Kidney capillary endothelial cell (primary cell): ENCODE results near the gene STMND1.
"Not testable (repeated sequence)": the region's sequence is repeated elsewhere in the genome, so short reads cannot be mapped to it uniquely, and the experiment has no call there.

Experiments used
- DNase-seq: peaks from one replicate; pipeline ENCODE4 v3.0.0-alpha.2; 2018; ENCODE audit warnings: low spot score

The STMND1 gene

DNA sequence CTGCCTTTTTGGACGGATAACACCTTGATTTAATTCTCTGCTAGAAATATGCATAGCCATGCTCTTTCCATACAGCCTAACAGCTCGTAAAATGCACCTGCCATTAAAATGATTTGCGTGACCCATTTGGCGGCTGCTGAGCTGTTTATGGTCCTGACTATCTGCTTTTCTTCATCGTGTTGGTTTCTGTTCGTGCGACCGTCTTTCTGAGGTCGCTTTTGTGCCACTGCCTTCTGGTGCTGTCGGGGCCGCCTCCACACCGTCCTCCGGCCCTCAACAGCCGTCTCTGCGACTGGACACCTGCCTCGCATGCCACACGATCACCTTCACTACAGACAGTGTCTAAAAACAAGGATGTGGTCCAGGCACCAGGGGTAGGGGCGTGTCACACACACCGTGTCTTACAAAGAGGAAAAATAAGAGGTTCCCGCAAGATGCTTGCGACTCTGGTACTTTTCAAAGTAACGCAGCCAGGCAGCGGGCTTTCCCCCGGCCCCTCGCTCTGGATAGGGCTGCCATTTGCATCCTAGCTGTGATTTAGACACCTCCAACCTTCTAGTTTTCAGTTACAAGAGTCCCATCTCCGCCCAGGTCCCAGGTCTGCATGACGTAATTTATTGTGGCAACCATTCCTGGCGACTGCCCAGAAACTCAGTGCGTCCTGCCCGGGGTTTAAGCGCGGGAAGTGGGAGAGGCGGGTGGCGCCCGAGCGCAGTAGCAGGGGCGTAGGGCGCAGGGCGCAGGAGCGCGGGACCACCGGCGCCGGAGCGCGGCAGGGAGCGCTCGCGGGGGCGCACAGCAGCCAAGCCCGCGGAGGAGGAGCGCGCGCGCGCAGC lies at the start of gene STMND1:
TSS of gene STMND1 (plus strand) at position 629 of the 836 bp plus-strand sequence. CDS start 208 bp downstream, outside the sequence.
- DNase-seq = no peak

DNA sequence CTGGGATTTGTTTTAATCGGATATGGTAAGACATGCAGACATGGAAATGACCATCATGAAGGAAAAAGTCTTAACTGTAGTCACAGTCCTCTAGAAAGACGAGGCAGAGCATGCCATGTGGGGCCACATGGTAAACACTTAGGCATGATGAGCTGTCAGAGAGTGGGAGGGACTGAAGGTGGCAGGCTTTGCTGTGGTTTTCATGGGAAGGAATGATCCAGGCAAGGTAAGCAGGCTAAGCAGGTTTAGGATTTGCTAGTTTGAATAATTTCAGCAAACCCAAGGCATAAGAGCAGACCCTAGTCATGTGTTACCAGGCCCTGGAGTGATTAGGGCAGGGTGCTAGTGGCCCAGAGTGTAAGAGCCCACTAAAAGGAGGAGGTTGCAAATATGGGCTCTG lies 47.2 kb upstream of the STMND1 start:
- no peak for DNase-seq

- DNase-seq = no peak
These were observed 44.5 kb upstream of the STMND1 start for GRCh38 chr6:17057322-17057721.

DNA sequence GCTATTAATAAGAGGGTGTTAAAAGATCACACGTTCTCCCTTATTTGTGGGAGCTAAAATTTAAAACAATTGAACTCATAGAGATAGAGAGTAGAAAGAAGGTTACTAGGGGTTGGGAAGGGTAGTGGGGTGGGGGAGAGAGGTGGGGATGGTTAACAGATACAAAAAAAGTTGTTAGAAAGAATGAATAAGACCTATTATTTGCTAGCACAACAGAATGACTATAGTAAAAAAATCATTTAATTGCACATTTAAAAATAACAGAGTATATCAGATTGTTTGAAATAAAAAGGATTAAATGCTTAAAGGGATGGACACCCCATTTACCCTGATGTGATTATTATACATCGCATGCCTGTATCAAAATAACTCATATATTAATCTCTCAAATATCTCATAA lies 43.3 kb upstream of the STMND1 start:
- DNase-seq = no peak

- no peak for DNase-seq
These were observed 42.8 kb upstream of the STMND1 start for GRCh38 chr6:17059022-17059421.

- no peak for DNase-seq
These were observed 42.0 kb upstream of the STMND1 start for GRCh38 chr6:17059850-17060249.

DNA sequence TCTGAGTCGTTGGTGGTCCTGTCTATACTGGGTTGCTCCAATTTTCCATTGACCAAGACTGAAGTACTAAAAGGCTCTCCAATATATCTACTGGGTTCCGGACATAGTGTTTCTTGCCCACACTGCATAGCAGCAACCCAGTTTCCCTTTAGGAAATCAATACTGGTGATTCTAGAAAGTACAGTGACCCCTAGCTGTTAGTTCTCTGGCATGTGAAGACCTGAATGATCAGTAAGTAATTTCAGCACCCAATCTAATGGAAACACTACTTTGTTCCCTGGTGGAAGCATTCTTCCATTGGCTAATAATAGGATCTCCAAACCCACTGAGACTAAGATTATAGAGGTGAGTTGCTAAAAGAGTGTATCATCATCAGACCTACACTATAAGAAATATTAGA lies 40.8 kb upstream of the STMND1 start:
- DNase-seq = no peak

DNA sequence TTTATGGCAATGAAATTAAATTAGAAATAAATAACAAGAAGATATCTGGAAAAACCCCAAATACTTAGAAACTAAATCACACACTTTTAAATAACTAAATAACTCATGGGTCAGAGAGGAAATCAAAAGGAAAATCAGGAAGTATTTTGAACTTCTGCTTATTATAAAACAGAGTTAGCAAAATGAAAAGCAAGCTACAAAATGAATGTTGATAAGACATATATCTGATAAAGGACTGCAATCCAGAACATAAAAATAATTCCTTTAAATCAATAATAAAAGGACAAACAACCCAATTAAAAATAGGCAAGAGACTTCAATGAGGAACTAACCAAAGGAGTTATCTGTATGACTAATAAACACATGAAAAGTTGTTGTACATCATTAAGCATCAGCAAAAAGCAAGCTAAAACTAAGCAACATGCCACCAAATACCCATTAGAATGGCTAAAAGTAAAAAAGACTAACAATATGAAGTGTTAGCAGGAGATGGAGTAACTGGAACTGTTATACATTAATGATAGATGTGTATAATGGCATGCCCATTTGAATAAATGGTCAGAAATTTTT lies 38.9 kb upstream of the STMND1 start:
- DNase-seq = no peak

- DNase-seq = no peak
These were observed 36.9 kb upstream of the STMND1 start for GRCh38 chr6:17064975-17065374.

DNA sequence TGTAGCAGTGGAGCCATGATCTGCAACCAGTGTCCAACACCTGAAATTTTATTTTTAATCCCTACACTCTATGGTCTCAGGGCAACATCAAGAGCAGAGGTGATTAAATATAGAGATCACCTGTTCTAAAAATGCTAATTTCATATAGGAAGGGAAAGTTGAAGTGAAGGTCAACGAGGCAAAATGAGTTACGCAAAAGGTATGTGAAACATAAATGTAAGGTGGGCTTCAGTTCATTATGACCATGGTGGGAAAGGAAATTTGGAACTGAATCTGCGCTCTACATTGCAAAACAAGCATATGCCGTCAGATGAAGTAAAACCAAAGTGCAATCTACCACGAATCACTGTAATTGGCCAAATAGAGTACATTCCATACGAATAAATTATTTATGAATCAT lies 35.2 kb upstream of the STMND1 start:
- DNase-seq = no peak

GRCh38 chr6:17068972-17069371 lies 32.9 kb upstream of the STMND1 start:
- DNase-seq = not testable (repeated sequence)

GRCh38 chr6:17070400-17070799 lies 31.4 kb upstream of the STMND1 start:
- not testable (repeated sequence) for DNase-seq

DNA sequence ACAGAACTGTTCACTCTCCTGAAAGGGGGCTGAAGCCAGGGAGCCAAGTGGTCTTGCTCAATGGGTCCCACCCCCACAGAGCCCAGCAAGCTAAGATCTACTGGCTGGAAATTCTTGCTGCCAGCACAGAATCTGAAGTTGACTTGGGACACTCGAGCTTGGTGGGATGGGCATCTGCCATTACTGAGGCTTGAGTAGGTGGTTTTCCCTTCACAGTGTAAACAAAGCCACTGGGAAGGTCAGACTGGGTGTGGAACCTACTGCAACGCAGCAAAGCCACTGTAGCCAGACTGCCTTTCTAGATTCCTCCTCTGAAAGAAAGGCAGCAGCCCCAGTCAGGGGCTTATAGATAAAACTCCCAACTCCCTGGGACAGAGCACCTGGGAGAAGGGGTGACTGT lies 28.3 kb upstream of the STMND1 start:
- not testable (repeated sequence) for DNase-seq

GRCh38 chr6:17081273-17081672 lies 20.6 kb upstream of the STMND1 start:
- DNase-seq = no peak

GRCh38 chr6:17081860-17082508 lies 19.9 kb upstream of the STMND1 start:
- DNase-seq = no peak

DNA sequence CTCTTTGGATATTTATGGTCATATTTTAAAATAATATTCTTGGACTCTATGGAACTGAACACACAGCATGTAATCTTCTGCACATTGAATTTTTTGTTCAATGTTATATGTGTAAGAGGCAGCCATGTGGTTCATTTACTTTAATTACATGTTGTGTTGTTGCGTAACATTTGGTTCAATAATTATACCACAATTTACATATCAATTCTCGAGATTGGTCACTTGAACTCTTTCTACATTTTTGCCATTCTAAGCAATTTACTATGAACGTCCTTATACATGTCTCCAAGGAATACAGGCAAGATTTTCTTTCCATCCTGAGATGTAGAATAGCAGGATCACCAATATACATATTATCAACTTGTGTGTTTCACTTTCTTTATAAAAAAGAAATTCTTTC lies 18.5 kb upstream of the STMND1 start:
- DNase-seq = no peak

GRCh38 chr6:17086469-17086868 lies 15.4 kb upstream of the STMND1 start:
- DNase-seq = peak; percentile 66

DNA sequence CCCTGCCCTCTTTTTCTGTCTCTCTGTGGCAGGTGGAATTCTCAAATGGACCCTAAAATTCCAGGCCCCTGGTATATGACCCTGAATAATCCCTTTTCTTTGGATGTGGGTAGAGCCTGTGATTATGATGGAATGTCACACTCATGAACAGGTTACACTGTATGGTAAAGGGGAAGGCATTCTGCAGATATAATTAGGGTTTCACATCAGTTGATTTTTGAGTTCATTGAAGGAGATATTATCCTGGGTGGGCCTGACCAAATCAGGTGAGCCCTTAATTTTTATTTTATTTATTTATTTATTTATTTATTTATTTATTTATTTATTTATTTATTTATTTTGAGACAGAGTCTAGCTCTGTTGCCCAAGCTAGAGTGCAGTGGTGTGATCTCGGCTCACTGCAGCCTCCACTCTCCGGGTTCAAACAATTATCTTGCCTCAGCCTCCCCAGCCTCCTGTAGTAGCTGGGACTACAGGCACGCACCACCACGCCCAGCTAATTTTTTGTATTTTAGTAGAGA lies 13.7 kb upstream of the STMND1 start:
- DNase-seq = no peak

- DNase-seq = no peak
These were observed 10.7 kb upstream of the STMND1 start for GRCh38 chr6:17091122-17091521.

GRCh38 chr6:17093686-17094085 lies 8.2 kb upstream of the STMND1 start:
- no peak for DNase-seq

DNA sequence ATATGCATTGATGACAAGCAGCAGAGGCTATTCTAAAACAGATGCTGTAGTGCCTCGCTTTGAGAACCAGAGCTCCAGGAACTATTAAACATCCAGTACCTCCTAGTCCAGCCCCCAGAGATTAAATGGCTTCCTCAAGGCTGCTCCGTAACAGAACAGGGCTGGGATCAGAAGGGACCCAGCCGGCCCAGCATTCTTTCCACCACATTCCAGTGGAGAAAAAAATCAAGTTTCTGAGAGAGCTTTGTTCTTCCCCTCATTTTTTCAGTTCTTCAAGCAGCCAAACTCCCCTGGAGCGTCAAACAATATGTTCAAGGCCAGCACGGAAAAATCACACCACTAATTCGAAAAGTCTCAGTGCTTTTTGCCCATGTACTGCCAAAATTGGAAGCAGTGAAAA lies 5.8 kb upstream of the STMND1 start:
- DNase-seq = no peak

GRCh38 chr6:17096652-17097051 lies 5.2 kb upstream of the STMND1 start:
- DNase-seq = no peak

DNA sequence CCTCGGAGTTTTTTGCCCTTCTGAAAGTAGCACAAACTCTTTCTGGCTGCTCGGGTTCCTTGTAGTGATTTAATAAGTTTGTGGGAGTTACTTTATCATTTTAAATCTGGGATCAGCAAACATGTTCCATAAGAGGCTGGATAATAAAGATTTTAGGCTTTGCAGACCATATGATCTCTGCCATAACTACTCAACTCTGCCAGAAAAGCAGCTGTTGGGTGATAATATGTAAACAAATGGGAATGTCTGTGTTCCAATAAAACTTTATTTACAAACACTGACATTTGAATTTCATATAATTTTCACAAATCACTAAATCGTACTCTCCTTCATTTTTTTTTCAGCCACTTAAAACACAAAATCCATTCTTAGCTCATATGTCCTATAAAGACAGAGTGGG lies 3.9 kb upstream of the STMND1 start:
- DNase-seq = no peak
